Measurements from ENCODE around the gene RNF44.

- TF ChIP-seq CTCF (IDR thresholded peaks at IDR 0.05 in 2 of 3, conservative IDR thresholded peaks at IDR 0.05 in 1 of 3; ENCODE audit: borderline replicate concordance in 1 of 3, insufficient read depth in 1 of 3, low read depth in 2 of 3, low read length in 2 of 3) (no peak), POLR2A (IDR thresholded peaks at IDR 0.05; ENCODE audit: borderline replicate concordance, extremely low read depth, insufficient read depth, insufficient read length) (no peak), RAD21 (IDR thresholded peaks at IDR 0.05; ENCODE audit: low read depth) (no peak), EZH2 (IDR thresholded peaks at IDR 0.05) (no peak), MAX (IDR thresholded peaks at IDR 0.05) (no peak), SIN3A (IDR thresholded peaks at IDR 0.05; ENCODE audit: low read depth) (no peak), EZH2phosphoT487 (IDR thresholded peaks at IDR 0.05; ENCODE audit: borderline replicate concordance) (no peak), REST (IDR thresholded peaks at IDR 0.05; ENCODE audit: low read depth) (no peak)
Measured at GRCh38 chr5:176499273-176499672, 37.9 kb downstream of the RNF44 start.
